ENCODE results near the gene HMX3.

- TF ChIP-seq CTCF (IDR thresholded peaks at IDR 0.05), result no peak
- TF ChIP-seq POLR2A (IDR thresholded peaks at IDR 0.05), result no peak
Measured at GRCh38 chr10:123096452-123096851, 39.3 kb upstream of the HMX3 start.
